ENCODE measurements around the gene TNFAIP3. TPM values are rescaled to one million over a fixed set of nuclear protein-coding genes. Genes with fewer than 3 reads are reported as not detected.

TNFAIP3 gene
- total and polyA plus RNA-seq, 2 donors: 17.0 to 25.3 TPM

GRCh38 chr6:137872581-137873115 lies 5.6 kb downstream of the TNFAIP3 start:
- no peak overlapping the region for H3K4me3 ChIP-seq (ENCODE audit: low read depth, low read length)

GRCh38 chr6:137873273-137873762 lies 6.3 kb downstream of the TNFAIP3 start:
- DNase-seq (ENCODE audit: extremely low spot score): no peak
- peaks cover 2% of the 10 kb centered on the region for H3K4me1 ChIP-seq (ENCODE audit: insufficient read depth)
- H3K36me3 ChIP-seq (ENCODE audit: insufficient read depth): no peaks in the 10 kb centered on the region
- WGBS: 24% methylated on average over 7 of the region's 7 CpGs
- peak overlapping the region; percentile 17 for H3K4me3 ChIP-seq (ENCODE audit: low read depth, low read length)
- H3K27ac ChIP-seq (ENCODE audit: low read depth): no peak overlapping the region

More at GRCh38 chr6:137872581-137873115, 5.6 kb downstream of the TNFAIP3 start:
- H3K27ac ChIP-seq (ENCODE audit: low read depth): no peak overlapping the region
- 78% methylated on average over 2 of the region's 2 CpGs for WGBS
- H3K36me3 ChIP-seq (ENCODE audit: insufficient read depth): no peaks in the 10 kb centered on the region
- peaks cover 2% of the 10 kb centered on the region for H3K4me1 ChIP-seq (ENCODE audit: insufficient read depth)
- no peak for DNase-seq (ENCODE audit: extremely low spot score)

DNA sequence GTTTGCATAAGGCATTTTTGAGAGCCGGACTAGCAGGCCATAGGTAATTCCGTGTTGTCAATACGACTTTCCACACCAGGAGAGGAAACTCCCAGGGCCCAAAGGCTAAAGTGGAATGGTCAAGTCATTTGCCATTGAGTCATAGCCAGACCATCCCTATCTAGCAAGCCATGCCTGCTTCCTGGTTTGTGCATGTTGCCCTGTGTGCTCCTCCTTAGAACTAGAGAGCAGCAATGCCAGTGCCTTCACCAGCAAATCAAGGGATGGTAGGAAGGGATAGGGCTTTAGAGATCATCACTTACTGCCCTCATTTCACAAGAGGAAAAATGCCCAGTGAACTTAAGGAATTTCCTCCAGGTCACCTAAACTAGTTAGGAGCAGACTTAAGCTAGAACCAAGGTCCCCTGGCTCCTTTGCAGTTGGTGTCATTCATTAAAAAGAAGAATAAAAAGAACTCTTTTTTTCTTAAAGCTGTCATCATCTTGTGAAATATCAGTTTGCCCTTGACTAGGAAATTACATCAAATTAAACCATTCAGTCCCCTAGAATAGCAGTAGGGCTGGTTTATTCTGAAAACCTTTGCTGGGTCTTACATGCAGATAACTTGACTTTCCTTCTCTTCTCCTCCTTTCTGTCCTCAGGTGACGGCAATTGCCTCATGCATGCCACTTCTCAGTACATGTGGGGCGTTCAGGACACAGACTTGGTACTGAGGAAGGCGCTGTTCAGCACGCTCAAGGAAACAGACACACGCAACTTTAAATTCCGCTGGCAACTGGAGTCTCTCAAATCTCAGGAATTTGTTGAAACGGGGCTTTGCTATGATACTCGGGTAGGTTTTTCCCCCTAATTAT lies 7.4 kb downstream of the TNFAIP3 start:
- no peak for DNase-seq (ENCODE audit: extremely low spot score)
- peaks cover 2% of the 10 kb centered on the region for H3K4me1 ChIP-seq (ENCODE audit: insufficient read depth)
- H3K27ac ChIP-seq (ENCODE audit: low read depth): no peak overlapping the region
- H3K36me3 ChIP-seq (ENCODE audit: insufficient read depth): no peaks in the 10 kb centered on the region
- 92% methylated on average over 11 of the region's 11 CpGs for WGBS
- no peak overlapping the region for H3K4me3 ChIP-seq (ENCODE audit: low read depth, low read length)

- no peaks in the 10 kb centered on the region for H3K36me3 ChIP-seq (ENCODE audit: insufficient read depth)
- WGBS: 91% methylated on average over 6 of the region's 6 CpGs
- no peak overlapping the region for H3K27ac ChIP-seq (ENCODE audit: low read depth)
Measured at GRCh38 chr6:137875058-137875520, 8.0 kb downstream of the TNFAIP3 start.

DNA sequence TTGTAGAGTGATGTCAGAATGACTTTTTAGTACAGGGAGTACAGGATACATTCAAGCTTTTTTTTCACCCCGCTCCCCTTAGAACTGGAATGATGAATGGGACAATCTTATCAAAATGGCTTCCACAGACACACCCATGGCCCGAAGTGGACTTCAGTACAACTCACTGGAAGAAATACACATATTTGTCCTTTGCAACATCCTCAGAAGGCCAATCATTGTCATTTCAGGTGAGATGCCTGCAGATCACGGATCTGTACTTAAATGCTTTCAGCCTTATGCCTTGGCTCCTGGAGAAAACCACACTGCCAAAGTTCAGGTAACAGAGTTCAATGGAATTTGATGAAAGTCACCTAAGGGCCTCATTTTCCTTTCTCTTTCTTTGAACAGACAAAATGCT lies 8.5 kb downstream of the TNFAIP3 start:
- 95% methylated on average over 3 of the region's 3 CpGs for WGBS
- H3K27ac ChIP-seq (ENCODE audit: low read depth): no peak overlapping the region
- DNase-seq (ENCODE audit: extremely low spot score): no peak
- H3K4me3 ChIP-seq (ENCODE audit: low read depth, low read length): no peak overlapping the region
- H3K4me1 ChIP-seq (ENCODE audit: insufficient read depth): peaks cover 2% of the 10 kb centered on the region
- no peaks in the 10 kb centered on the region for H3K36me3 ChIP-seq (ENCODE audit: insufficient read depth)

More at GRCh38 chr6:137875058-137875520, 8.0 kb downstream of the TNFAIP3 start:
- Histone ChIP-seq H3K4me1 (ENCODE audit: insufficient read depth) (peaks cover 2% of the 10 kb centered on the region), H3K4me3 (ENCODE audit: low read depth, low read length) (no peak overlapping the region)
- no peak for DNase-seq (ENCODE audit: extremely low spot score)

DNA sequence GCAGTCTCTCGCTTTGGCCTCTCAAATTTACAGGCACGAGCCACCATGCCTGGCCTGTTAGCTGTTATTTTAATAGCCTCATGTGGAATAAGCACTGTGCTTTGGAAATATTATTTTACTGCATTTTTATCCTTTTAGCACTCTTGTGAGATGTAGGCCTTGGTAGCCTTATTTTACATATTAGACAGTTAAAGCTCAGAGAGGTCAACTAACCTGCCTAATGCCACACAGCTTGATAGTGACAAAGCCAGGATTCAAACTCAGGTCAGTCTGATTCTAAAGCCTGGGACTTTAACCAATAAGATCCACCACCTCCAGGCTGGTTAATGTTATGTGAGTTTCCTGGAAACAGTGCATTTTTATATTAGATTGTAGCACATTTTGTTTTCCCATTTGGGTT lies 9.5 kb downstream of the TNFAIP3 start:
- H3K36me3 ChIP-seq (ENCODE audit: insufficient read depth): peaks cover 3% of the 10 kb centered on the region
- DNase-seq (ENCODE audit: extremely low spot score): no peak
- H3K4me3 ChIP-seq (ENCODE audit: low read depth, low read length): no peak overlapping the region
- WGBS: over 99% methylated on average over 2 of the region's 2 CpGs
- H3K4me1 ChIP-seq (ENCODE audit: insufficient read depth): peaks cover 2% of the 10 kb centered on the region
- no peak overlapping the region for H3K27ac ChIP-seq (ENCODE audit: low read depth)

DNA sequence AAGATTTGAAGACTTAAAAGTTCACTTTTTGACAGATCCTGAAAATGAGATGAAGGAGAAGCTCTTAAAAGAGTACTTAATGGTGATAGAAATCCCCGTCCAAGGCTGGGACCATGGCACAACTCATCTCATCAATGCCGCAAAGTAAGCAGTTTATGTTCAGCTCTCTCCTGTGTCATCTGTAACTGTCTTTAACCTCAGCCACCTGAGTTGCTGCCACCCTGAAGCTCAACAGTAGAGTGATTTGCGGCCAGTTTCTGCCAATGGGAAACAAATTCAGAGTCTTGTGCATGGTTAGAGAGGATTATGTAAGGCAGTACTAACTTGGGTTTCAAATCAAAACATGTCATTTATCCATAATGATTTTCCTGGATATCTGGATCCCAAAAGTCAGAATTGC lies 10.1 kb downstream of the TNFAIP3 start:
- peaks cover 3% of the 10 kb centered on the region for H3K36me3 ChIP-seq (ENCODE audit: insufficient read depth)
- H3K4me1 ChIP-seq (ENCODE audit: insufficient read depth): peaks cover under 1% of the 10 kb centered on the region
- no peak for DNase-seq (ENCODE audit: extremely low spot score)
- 97% methylated on average over 3 of the region's 3 CpGs for WGBS
- no peak overlapping the region for H3K27ac ChIP-seq (ENCODE audit: low read depth)
- no peak overlapping the region for H3K4me3 ChIP-seq (ENCODE audit: low read depth, low read length)

DNA sequence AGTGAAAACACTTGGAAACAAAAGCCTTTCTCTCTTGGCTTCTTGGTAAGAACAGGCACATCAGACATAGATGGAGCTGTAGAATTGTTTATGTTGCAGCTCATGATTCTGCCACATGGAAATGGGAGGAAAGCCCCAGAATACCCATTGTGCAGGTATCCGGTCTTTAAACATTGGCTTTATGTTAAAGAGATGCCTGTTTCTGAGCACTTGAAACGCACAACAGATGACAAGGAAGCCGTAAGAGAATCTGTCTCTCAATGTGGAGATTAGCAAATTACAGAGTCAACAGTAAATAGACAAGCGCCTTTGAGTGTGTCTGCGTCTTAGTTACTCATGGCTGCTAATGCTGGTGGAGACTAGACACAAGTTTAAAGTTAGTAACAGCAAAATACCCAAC lies 10.5 kb downstream of the TNFAIP3 start:
- no peaks in the 10 kb centered on the region for H3K4me1 ChIP-seq (ENCODE audit: insufficient read depth)
- DNase-seq (ENCODE audit: extremely low spot score): no peak
- H3K27ac ChIP-seq (ENCODE audit: low read depth): no peak overlapping the region
- 96% methylated on average over 5 of the region's 5 CpGs for WGBS
- H3K4me3 ChIP-seq (ENCODE audit: low read depth, low read length): no peak overlapping the region
- peaks cover 5% of the 10 kb centered on the region for H3K36me3 ChIP-seq (ENCODE audit: insufficient read depth)

GRCh38 chr6:137878029-137878428 lies 11.0 kb downstream of the TNFAIP3 start:
- no peak overlapping the region for H3K27ac ChIP-seq (ENCODE audit: low read depth)
- H3K4me3 ChIP-seq (ENCODE audit: low read depth, low read length): no peak overlapping the region
- no peak for DNase-seq (ENCODE audit: extremely low spot score)
- WGBS: 90% methylated on average over 2 of the region's 2 CpGs
- no peaks in the 10 kb centered on the region for H3K4me1 ChIP-seq (ENCODE audit: insufficient read depth)
- H3K36me3 ChIP-seq (ENCODE audit: insufficient read depth): peaks cover 5% of the 10 kb centered on the region

GRCh38 chr6:137878486-137879285 lies 11.6 kb downstream of the TNFAIP3 start:
- Histone ChIP-seq H3K4me3 (ENCODE audit: low read depth, low read length) (no peak overlapping the region), H3K4me1 (ENCODE audit: insufficient read depth) (no peaks in the 10 kb centered on the region), H3K36me3 (ENCODE audit: insufficient read depth) (peaks cover 5% of the 10 kb centered on the region), H3K27ac (ENCODE audit: low read depth) (no peak overlapping the region)
- DNase-seq (ENCODE audit: extremely low spot score): no peak
- WGBS: 72% methylated on average over 33 of the region's 33 CpGs

DNA sequence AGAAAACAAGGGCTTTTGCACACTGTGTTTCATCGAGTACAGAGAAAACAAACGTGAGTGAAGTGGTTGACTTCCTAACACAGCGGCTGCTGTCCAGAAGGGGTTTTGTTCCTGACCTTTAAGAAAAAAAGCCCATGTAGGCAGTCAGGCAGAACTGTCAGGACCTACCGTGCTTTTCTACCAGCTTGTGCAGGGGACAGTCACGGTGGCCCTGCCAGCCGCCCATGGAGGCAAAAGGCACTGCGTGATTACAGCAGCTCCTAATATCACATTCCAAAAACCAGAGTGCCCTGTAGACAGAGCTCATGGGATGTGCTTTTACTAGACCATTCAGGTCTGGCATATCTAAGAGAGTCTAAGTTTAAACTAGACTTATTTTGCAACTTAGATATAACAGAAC lies 12.2 kb downstream of the TNFAIP3 start:
- Histone ChIP-seq H3K27ac (ENCODE audit: low read depth) (no peak overlapping the region), H3K36me3 (ENCODE audit: insufficient read depth) (peaks cover 5% of the 10 kb centered on the region), H3K4me3 (ENCODE audit: low read depth, low read length) (no peak overlapping the region), H3K4me1 (ENCODE audit: insufficient read depth) (no peaks in the 10 kb centered on the region)
- 78% methylated on average over 7 of the region's 7 CpGs for WGBS
- DNase-seq (ENCODE audit: extremely low spot score): no peak

- DNase-seq (ENCODE audit: extremely low spot score): no peak
- 84% methylated on average over 13 of the region's 13 CpGs for WGBS
- Histone ChIP-seq H3K4me1 (ENCODE audit: insufficient read depth) (no peaks in the 10 kb centered on the region), H3K36me3 (ENCODE audit: insufficient read depth) (peaks cover 5% of the 10 kb centered on the region), H3K4me3 (ENCODE audit: low read depth, low read length) (no peak overlapping the region), H3K27ac (ENCODE audit: low read depth) (no peak overlapping the region)
Measured at GRCh38 chr6:137879885-137880745, 13.1 kb downstream of the TNFAIP3 start.
